NCI-H1092 (cell line): Measurements from ENCODE around the gene TOM1L1.
"Not testable (repeated sequence)": the region's sequence is repeated elsewhere in the genome, so short reads cannot be mapped to it uniquely, and the experiment has no call there.

Experiments
- DNase-seq: peaks from one replicate; lab custom pipeline; 2025; lab: John Stamatoyannopoulos, UW

The TOM1L1 gene, protein sequence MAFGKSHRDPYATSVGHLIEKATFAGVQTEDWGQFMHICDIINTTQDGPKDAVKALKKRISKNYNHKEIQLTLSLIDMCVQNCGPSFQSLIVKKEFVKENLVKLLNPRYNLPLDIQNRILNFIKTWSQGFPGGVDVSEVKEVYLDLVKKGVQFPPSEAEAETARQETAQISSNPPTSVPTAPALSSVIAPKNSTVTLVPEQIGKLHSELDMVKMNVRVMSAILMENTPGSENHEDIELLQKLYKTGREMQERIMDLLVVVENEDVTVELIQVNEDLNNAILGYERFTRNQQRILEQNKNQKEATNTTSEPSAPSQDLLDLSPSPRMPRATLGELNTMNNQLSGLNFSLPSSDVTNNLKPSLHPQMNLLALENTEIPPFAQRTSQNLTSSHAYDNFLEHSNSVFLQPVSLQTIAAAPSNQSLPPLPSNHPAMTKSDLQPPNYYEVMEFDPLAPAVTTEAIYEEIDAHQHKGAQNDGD

GRCh38 chr17:54900457-54901229, at the start of gene TOM1L1:
Gene TOM1L1, plus strand, starts transcription at chr17:54900852. Its CDS starts 14 bp downstream, at chr17:54900866.
- peak; percentile 81 for DNase-seq

- DNase-seq, result no peak
Observed at GRCh38 chr17:54859187-54859586, 41.5 kb upstream of the TOM1L1 start.

DNA sequence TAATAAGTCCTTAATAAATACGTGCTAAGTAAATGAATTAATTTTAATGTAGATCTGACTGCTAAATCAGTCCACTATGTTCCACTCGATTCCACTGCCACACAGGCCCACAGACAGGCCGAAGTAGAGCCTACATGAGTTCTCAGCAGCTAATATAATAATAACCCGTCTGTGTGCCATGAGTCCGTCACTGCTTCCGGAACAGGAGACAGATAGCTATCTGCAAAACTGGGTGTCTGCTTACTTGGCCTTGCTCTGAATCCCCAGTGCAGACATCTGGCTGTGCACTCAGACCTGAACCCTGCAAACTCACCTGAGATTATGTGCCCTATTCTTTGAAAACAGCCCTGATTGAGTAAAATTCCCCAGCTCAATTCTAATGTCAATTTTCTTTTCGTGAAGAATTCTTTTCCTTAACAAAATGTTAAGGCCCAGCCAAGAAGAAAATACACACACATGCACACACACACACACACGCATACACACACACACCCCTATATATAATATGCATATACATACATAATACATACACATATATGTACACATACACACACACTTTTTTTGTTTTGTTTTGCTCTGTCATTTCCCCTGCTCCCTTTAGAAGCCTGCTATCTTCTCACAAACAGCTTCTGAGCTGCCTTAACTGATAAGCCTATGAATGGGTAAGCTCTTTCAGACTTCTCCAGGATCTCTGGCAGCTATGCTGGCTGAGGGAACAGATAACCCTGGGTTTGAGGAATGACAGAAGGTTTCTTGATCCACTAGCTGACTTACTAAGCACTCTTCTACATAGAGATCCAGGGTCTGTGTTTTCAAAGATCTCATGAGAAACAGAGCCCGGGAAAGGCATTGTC, 39.8 kb upstream of the TOM1L1 start:
- DNase-seq, result no peak

GRCh38 chr17:54861471-54861983, 39.1 kb upstream of the TOM1L1 start:
- no peak for DNase-seq

GRCh38 chr17:54863176-54863575, 37.5 kb upstream of the TOM1L1 start:
- DNase-seq, result no peak

- no peak for DNase-seq
Observed at GRCh38 chr17:54864070-54864469, 36.6 kb upstream of the TOM1L1 start.

DNA sequence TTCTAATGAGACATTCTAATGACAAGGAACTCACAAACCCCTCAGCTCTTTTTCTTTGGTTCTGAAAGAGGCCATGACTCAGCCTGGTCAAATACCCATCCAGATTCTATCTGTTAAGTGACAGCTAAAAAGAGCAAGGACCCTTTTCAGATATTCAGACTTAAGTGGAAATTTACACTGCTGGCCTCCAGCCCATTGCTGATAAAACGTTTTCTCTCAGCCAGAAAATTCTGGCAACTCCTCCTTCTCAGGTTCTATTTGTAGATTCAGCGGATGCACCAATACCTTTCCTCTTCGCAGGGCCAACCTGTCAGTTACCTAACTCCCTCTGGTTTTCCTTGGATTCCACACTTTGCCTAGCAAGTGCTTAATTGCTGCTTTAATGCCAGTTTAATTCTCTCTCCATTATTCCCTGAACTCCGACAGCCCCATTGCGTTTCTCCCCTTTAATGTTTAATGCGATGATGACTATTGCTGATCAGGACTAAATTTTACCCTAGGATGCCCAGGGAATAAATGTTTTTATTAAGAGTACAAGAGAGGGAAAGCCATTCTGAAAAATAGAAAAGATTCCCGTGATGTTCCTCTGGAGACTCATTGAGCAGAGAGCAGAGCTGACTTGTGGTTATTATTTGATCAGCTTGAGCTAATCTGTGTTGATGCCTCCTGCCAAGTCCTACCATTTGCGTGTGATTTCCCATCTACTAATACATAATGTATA, 35.9 kb upstream of the TOM1L1 start:
- DNase-seq, result peak; percentile 70

DNA sequence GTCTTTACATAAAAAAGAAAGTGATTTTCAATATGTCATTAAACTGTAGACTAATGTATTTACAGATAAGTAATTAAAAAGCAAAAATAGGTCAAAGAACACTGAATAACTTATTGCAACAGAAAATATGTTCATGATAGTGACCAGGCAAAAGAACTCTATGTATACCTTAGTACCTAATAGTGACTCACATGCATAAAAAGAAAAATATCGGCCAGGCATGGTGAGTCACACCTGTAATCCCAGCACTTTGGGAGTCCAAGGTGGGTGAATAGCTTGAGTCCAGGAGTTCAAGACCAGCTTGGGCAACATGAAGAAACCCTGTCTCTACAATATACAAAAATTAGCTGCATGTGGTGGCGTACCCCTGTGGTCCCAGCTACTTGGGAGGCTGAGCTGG, 33.0 kb upstream of the TOM1L1 start:
- DNase-seq, result no peak

DNA sequence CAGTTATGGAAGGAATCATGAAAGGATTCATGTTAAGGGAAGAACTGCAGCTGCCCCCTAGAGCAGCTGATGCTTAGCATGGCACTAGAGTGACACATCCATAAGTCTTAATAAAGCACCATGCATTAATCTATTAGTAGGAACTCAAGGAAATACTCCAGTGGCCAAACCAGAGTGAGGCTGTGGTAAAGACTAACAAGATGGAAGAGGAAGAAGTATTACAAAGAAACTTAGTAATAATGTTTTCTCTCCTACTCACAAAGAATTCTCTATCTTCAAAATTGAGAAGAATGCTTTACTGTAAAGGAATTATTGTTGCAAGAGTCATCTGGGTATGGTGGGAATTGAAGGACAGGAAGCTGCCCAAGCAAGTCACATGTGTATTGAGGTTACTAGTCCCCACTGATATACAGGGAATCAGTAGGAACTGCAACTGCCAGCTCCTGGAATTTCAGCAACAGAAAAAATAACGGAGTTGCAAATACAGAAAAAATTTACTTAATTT, 29.9 kb upstream of the TOM1L1 start:
- no peak for DNase-seq

DNA sequence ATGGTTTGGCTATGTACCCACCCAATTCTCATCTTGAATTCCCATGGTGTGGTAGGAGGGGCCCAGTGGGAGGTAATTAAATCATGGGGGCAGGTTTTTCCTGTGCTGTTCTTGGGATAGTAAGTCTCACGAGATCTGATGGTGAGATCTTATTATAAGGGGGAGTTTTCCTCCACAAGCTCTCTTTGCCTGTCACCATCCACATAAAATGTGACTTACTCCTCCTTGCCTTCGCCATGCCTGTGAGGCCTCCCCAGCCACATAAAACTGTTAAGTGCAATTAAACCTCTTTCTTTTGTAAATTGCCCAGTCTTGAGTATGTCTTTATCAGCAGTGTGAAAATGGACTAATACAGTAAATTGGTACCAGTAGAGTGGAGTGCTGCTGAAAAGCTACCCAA, 24.7 kb upstream of the TOM1L1 start:
- not testable (repeated sequence) for DNase-seq

DNA sequence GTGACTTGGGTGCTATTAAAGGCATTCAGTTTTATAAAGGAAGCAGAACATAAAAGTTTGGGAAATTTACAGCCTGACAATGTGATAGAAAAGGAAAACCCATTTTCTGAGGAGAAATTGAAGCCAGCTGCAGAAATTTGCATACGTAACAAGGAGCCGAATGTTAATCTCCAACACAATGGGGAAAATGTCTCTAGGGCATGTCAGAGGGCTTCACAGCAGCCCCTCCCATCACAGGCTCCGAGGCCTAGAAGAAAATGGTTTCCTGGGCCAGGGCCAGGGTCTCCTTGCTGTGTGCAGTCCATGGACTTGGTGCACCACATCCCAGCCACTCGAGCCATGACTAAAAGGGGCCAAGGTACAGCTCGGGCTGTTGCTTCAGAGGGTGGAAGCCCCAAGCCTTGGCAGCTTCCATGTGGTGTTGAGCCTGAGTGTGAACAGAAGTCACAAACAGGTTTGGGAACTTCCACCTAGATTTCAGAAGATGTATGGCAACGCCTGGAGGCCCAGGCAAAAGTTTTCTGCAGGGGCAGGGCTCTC, 23.9 kb upstream of the TOM1L1 start:
- DNase-seq, result no peak

DNA sequence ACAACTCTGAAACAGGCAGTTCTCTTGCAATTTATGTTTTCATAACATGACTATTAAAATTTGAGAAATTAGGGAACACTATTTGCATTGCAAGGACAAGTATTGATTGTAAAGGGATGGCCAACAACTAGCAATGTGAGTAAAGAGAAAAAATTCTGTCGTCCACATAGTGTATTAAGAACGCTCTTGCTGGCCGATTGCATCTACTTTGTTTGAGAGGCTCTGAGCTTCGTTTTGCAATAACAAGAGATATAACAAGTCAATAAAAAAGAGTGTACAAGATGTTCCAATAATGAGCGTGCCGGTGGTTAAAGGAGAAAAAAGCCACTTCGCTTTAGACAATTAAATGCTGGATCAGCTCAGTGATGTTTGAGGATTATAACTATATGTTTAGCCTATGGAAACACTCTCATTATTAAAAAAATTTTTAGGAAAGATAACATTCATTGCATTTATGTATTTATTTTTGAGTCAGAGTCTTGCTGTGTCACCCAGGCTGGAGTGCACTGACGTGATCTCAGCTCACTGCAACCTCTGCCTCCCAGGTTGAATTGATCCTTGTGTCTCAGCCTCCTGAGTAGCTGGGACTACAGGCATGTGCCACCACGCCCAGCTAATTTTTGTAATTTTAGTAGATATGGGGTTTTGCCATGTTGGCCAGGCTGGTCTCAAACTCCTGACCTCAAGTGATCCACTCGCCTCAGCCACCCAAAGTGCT, 19.2 kb upstream of the TOM1L1 start:
- DNase-seq, result no peak

- no peak for DNase-seq
Observed at GRCh38 chr17:54882371-54882770, 18.3 kb upstream of the TOM1L1 start.

GRCh38 chr17:54882950-54883349, 17.7 kb upstream of the TOM1L1 start:
- DNase-seq, result no peak

- DNase-seq, result no peak
Observed at GRCh38 chr17:54883939-54884338, 16.7 kb upstream of the TOM1L1 start.

DNA sequence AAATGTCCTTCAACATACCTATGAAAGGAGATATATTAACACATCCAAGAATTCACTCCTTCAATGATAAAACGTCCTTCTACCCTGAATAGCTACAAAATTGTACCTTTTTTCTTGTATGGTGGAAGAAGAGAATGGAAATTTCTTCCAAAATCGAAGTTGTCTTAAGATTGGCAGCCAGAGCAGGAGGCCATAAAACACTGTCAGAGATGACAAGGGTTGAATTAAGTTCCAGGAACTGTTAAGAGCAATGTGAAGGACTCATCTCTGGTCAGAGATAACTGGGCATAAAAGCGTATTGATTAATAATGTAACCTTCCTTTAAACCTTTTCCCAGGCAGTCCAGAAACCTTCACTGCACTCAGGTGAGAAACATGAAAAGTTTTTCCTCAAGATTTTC, 12.9 kb upstream of the TOM1L1 start:
- no peak for DNase-seq

DNA sequence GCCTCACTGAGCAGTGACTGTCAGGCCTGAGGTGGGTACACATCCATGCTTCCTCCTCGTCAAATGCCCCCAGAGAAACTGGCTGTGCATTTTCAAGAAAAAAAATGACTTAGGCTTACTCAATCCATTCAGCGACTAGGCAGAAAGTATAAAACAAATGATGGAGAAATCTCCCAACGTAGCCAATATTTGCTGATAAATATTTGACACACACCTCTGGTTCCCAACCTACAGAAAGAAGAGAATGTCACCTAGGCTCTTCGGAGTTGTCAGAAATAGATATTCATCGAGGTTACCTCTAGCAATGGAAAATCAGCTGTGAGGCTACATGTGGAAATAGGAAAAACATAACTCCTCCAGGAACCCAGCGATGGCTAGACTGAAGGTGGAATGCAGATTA, 12.4 kb upstream of the TOM1L1 start:
- DNase-seq, result no peak

GRCh38 chr17:54888981-54889380, 11.7 kb upstream of the TOM1L1 start:
- DNase-seq, result no peak

DNA sequence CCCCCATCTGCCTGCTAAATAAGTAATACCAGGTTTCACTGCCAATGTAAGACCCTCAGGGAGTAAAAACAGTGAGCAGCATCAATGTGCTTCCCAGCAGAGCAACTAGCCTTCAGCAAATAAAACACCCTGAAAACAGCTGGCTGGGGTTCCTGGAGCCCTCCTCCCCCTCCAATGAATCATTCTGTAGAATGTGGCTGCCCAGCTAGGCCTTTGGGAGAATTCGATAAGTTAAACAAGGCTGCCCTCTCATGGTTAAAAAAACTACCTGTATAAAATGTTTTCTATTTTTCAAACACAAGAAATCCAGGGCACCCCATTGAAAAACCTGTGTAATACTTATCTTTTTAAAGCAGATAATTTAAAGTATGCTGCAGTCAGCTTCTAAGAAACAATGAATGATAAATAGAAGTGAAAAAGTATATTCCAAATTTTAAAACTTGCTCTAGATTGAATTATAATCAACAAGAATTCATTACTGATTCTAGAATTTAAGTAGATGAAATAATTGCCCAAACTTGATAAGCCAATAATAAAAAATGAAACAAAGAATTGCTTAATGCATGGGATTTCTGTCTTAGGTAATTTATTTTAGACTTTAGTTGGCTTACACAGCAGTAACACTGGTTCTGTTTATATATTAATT, 9.4 kb upstream of the TOM1L1 start:
- peak; percentile 44 for DNase-seq

DNA sequence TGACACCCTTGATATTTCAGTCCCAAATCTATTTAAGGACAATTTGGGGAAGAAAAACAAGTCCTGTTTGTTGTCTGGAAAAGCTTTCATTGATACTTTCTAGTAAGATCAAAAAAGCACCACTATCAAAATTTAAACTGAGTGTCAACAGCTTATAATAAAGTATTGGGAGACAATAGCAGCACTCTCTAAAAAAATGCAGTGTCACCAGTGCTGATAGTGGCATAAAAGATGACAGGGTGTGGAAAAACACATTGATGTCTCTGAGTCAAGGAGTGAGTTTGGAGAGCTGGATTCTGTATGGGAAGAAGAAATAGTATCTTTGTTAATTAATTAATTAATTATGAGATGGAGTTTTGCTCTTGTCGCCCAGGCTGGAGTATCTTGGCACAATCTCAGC, 8.3 kb upstream of the TOM1L1 start:
- no peak for DNase-seq
